H1 (cell line): ENCODE measurements around the gene IER3IP1. TPM values are rescaled to one million over a fixed set of nuclear protein-coding genes. Genes with fewer than 3 reads are reported as not detected.

Source experiments
- BACH1 ChIP-seq: IDR thresholded peaks from 2 replicates; pipeline ENCODE4 v1.6.1; 2012; ENCODE audit warnings: low read length, improper control_type of control experiment
- BCL11A ChIP-seq, 2 experiments: IDR thresholded peaks; one replicate each; pipeline ENCODE4 v1.6.1; 2011; ENCODE audit warnings: low read depth in 2 of 2, low read length in 2 of 2, mild to moderate bottlenecking in 2 of 2
- CTBP2 ChIP-seq: IDR thresholded peaks from 2 replicates; pipeline ENCODE4 v1.7.0; 2011; ENCODE audit warnings: borderline replicate concordance, mild to moderate bottlenecking, moderate library complexity, mixed read lengths, low read length; ENCODE audit not compliant: insufficient read depth, insufficient read length
- GABPA ChIP-seq: IDR thresholded peaks from 2 replicates; pipeline ENCODE4 v1.6.1; 2011; ENCODE audit warnings: mild to moderate bottlenecking, low read length, moderate library complexity, borderline replicate concordance; ENCODE audit not compliant: insufficient read depth
- KDM1A ChIP-seq: fragments of 200-600, 300-600 bp; sonication (generic); IDR thresholded peaks from 2 replicates; pipeline ENCODE4 v1.7.1; 2016; ENCODE audit warnings: mild to moderate bottlenecking, low read length, borderline replicate concordance
- KDM4A ChIP-seq: IDR thresholded peaks from one replicate; pipeline ENCODE4 v1.7.1; 2012; ENCODE audit warnings: low read depth, mild to moderate bottlenecking, moderate library complexity, low read length, inconsistent platforms; ENCODE audit not compliant: severe bottlenecking
- NRF1 ChIP-seq: IDR thresholded peaks from 2 replicates; pipeline ENCODE4 v1.6.1; 2011; ENCODE audit warnings: mild to moderate bottlenecking, low read depth, low read length, improper control_type of control experiment
- RNF2 ChIP-seq: fragments of 200-900, 300-1000 bp; sonication (generic); IDR thresholded peaks from 2 replicates; pipeline ENCODE4 v1.7.1; 2016; ENCODE audit warnings: borderline replicate concordance, low read depth, mild to moderate bottlenecking, antibody characterized with exemption, low read length; ENCODE audit not compliant: poor library complexity, severe bottlenecking; ENCODE audit errors: missing control alignments
- SP2 ChIP-seq: IDR thresholded peaks from 2 replicates; pipeline ENCODE4 v1.6.1; 2012; ENCODE audit warnings: mild to moderate bottlenecking, low read length, inconsistent platforms
- TCF12 ChIP-seq: IDR thresholded peaks from 2 replicates; pipeline ENCODE4 v1.6.1; 2011; ENCODE audit warnings: low read depth, mild to moderate bottlenecking, low read length
- YY1 ChIP-seq: IDR thresholded peaks from 2 replicates; pipeline ENCODE4 v1.6.1; 2011; ENCODE audit warnings: low read depth, mild to moderate bottlenecking, low read length
- polyA plus RNA-seq, 7 experiments: library from polyadenylated mRNA; depleted of rRNA in 3 of 7; stranded (reverse) in 5 of 7; unstranded in 2 of 7; fragments of >200 nt in 5 of 7; fragments of 200-250 nt in 2 of 7; gene quantifications; 1 replicate in 5 of 7; 2 replicates in 1 of 7; 4 replicates in 1 of 7; pipeline versions ENCODE4 v1.2.1 to v1.2.3, GENCODE V29; 2011 to 2013; ENCODE audit warnings: missing spikeins in 2 of 7, mixed read lengths in 2 of 7
- total RNA-seq: library from RNA; stranded (reverse); fragmentation: NEBNext Ultra II Directional; extraction: Animal tissue kit (Norgen Biotek cat#: 25700); gene quantifications from 2 replicates; pipeline ENCODE4 v1.2.1, GENCODE V29; 2021
- TF ChIP-seq, protein P1 (sequence below): fragments of 300-600 bp; sonication (generic); IDR thresholded peaks from 2 replicates; pipeline ENCODE4 v1.7.1; 2012; ENCODE audit warnings: low read length, moderate library complexity, mild to moderate bottlenecking, inconsistent platforms; ENCODE audit not compliant: insufficient replicate concordance

IER3IP1 gene
- total and polyA plus RNA-seq, 2 of the 8 experiments (the other 6 are each of a cell fraction or from before 2014, with no cell fraction given), result 6.0 to 8.5 TPM

DNA sequence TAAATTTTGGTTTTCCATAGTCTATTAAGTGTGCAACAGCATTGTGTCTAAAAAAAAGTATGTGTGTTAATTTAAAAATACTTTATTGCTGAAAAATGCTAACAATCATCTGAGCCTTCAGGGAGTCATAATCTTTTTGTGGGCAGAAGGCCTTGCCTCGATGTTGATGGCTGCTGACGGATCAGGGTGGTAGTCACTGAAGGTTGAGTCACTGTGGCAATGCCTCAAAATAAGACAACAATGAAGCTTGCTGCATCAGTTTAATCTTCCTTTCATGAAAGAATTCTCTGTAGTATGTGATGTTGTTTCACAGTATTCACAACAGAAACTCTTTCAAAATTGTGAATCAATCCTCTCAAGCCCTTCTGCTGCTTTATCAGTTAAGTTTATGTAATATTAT, 57.2 kb downstream of the IER3IP1 start (continued):
- TF ChIP-seq, protein P1, sequence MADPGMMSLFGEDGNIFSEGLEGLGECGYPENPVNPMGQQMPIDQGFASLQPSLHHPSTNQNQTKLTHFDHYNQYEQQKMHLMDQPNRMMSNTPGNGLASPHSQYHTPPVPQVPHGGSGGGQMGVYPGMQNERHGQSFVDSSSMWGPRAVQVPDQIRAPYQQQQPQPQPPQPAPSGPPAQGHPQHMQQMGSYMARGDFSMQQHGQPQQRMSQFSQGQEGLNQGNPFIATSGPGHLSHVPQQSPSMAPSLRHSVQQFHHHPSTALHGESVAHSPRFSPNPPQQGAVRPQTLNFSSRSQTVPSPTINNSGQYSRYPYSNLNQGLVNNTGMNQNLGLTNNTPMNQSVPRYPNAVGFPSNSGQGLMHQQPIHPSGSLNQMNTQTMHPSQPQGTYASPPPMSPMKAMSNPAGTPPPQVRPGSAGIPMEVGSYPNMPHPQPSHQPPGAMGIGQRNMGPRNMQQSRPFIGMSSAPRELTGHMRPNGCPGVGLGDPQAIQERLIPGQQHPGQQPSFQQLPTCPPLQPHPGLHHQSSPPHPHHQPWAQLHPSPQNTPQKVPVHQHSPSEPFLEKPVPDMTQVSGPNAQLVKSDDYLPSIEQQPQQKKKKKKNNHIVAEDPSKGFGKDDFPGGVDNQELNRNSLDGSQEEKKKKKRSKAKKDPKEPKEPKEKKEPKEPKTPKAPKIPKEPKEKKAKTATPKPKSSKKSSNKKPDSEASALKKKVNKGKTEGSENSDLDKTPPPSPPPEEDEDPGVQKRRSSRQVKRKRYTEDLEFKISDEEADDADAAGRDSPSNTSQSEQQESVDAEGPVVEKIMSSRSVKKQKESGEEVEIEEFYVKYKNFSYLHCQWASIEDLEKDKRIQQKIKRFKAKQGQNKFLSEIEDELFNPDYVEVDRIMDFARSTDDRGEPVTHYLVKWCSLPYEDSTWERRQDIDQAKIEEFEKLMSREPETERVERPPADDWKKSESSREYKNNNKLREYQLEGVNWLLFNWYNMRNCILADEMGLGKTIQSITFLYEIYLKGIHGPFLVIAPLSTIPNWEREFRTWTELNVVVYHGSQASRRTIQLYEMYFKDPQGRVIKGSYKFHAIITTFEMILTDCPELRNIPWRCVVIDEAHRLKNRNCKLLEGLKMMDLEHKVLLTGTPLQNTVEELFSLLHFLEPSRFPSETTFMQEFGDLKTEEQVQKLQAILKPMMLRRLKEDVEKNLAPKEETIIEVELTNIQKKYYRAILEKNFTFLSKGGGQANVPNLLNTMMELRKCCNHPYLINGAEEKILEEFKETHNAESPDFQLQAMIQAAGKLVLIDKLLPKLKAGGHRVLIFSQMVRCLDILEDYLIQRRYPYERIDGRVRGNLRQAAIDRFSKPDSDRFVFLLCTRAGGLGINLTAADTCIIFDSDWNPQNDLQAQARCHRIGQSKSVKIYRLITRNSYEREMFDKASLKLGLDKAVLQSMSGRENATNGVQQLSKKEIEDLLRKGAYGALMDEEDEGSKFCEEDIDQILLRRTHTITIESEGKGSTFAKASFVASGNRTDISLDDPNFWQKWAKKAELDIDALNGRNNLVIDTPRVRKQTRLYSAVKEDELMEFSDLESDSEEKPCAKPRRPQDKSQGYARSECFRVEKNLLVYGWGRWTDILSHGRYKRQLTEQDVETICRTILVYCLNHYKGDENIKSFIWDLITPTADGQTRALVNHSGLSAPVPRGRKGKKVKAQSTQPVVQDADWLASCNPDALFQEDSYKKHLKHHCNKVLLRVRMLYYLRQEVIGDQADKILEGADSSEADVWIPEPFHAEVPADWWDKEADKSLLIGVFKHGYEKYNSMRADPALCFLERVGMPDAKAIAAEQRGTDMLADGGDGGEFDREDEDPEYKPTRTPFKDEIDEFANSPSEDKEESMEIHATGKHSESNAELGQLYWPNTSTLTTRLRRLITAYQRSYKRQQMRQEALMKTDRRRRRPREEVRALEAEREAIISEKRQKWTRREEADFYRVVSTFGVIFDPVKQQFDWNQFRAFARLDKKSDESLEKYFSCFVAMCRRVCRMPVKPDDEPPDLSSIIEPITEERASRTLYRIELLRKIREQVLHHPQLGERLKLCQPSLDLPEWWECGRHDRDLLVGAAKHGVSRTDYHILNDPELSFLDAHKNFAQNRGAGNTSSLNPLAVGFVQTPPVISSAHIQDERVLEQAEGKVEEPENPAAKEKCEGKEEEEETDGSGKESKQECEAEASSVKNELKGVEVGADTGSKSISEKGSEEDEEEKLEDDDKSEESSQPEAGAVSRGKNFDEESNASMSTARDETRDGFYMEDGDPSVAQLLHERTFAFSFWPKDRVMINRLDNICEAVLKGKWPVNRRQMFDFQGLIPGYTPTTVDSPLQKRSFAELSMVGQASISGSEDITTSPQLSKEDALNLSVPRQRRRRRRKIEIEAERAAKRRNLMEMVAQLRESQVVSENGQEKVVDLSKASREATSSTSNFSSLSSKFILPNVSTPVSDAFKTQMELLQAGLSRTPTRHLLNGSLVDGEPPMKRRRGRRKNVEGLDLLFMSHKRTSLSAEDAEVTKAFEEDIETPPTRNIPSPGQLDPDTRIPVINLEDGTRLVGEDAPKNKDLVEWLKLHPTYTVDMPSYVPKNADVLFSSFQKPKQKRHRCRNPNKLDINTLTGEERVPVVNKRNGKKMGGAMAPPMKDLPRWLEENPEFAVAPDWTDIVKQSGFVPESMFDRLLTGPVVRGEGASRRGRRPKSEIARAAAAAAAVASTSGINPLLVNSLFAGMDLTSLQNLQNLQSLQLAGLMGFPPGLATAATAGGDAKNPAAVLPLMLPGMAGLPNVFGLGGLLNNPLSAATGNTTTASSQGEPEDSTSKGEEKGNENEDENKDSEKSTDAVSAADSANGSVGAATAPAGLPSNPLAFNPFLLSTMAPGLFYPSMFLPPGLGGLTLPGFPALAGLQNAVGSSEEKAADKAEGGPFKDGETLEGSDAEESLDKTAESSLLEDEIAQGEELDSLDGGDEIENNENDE, result no peak
- TF ChIP-seq CTBP2, result no peak
- TF ChIP-seq RNF2, result no peak
- no peak for TF ChIP-seq BCL11A (IDR thresholded peaks at IDR 0.05; ENCODE audit: low read depth in 2 of 2, low read length in 2 of 2)
- TF ChIP-seq YY1, result no peak
- TF ChIP-seq KDM1A, result no peak
- no peak for TF ChIP-seq BACH1
- no peak for TF ChIP-seq GABPA
- no peak for TF ChIP-seq KDM4A
- no peak for TF ChIP-seq TCF12
- no peak for TF ChIP-seq NRF1
- no peak for TF ChIP-seq SP2
